Suprapubic skin (tissue), 4 donors: ENCODE results near the gene RGS4. TPM values are rescaled to one million over a fixed set of nuclear protein-coding genes. Genes with fewer than 3 reads are reported as not detected.
"Not testable (repeated sequence)": the region's sequence is repeated elsewhere in the genome, so short reads cannot be mapped to it uniquely, and the experiment has no call there.

Experiments
- DNase-seq, 2 donors: peaks; one replicate each; pipeline ENCODE4 v3.0.0-alpha.2; 2019; ENCODE audit warnings: low spot score in 2 of 2
- H3K27ac ChIP-seq: fragments of 200-600 bp; sonication (generic); one replicate; pipeline ENCODE4 v1.5.1; 2019
- H3K27me3 ChIP-seq: fragments of 200-600 bp; sonication (generic); one replicate; pipeline ENCODE4 v1.5.1; 2019
- H3K36me3 ChIP-seq: fragments of 200-600 bp; sonication (generic); one replicate; pipeline ENCODE4 v1.5.1; 2019
- H3K4me1 ChIP-seq: fragments of 200-600 bp; sonication (generic); one replicate; pipeline ENCODE4 v1.5.1; 2019
- H3K4me3 ChIP-seq: fragments of 200-600 bp; sonication (generic); one replicate; pipeline ENCODE4 v1.5.1; 2019; ENCODE audit warnings: mild to moderate bottlenecking
- H3K9me3 ChIP-seq: fragments of 200-600 bp; sonication (generic); one replicate; pipeline ENCODE4 v1.5.1; 2019
- CTCF ChIP-seq, 2 donors: fragments of 200-600 bp in 1 of 2; fragments of 450-650 bp in 1 of 2; sonication (generic) in 1 of 2; IDR thresholded peaks; one replicate each; pipeline ENCODE4 v1.5.1; 2016 to 2019; ENCODE audit warnings: antibody characterized with exemption in 2 of 2, mild to moderate bottlenecking in 1 of 2, moderate library complexity in 1 of 2
- EP300 ChIP-seq: sonication (generic); formaldehyde crosslinking; IDR thresholded peaks from one replicate; pipeline ENCODE4 v1.6.1; 2017; ENCODE audit warnings: antibody characterized with exemption
- POLR2A ChIP-seq, 2 donors: fragments of 450-650 bp; IDR thresholded peaks; one replicate each; pipeline ENCODE4 v1.6.1; 2017; ENCODE audit warnings: antibody characterized with exemption in 2 of 2, mild to moderate bottlenecking in 2 of 2, moderate library complexity in 2 of 2
- POLR2AphosphoS5 ChIP-seq, 3 donors: sonication (generic); formaldehyde crosslinking; IDR thresholded peaks; one replicate each; pipeline ENCODE4 v1.6.1; 2017; ENCODE audit warnings: antibody characterized with exemption in 3 of 3
- WGBS: methylation state at CpG from one replicate; pipeline ENCODE4 v1.1.5; 2018; 5-methylcytosine and 5-hydroxymethylcytosine counted together
- total RNA-seq, 4 donors: library from RNA; depleted of rRNA; stranded (reverse); fragments of >200 nt; gene quantifications; one replicate each; pipeline ENCODE4 v1.1.0, GENCODE V29; 2016

The RGS4 gene
- total RNA-seq, 4 donors from 2014 or later, result not detected

GRCh38 chr1:163082971-163083370 lies 13.8 kb downstream of the RGS4 start:
- Histone ChIP-seq H3K36me3 (no peaks in the 10 kb centered on the region), H3K9me3 (no peaks in the 10 kb centered on the region), H3K27me3 (no peaks in the 10 kb centered on the region), H3K27ac (no peak overlapping the region), H3K4me1 (peaks cover 5% of the 10 kb centered on the region), H3K4me3 (no peak overlapping the region)
- no peak for DNase-seq
- 72% methylated on average over 6 of the region's 6 CpGs for WGBS
- TF ChIP-seq CTCF (IDR thresholded peaks at IDR 0.05) (no peak), POLR2AphosphoS5 (IDR thresholded peaks at IDR 0.05) (no peak), POLR2A (IDR thresholded peaks at IDR 0.05) (no peak), EP300 (no peak)

- Histone ChIP-seq H3K4me1 (peaks cover 5% of the 10 kb centered on the region), H3K27ac (no peak overlapping the region), H3K27me3 (no peaks in the 10 kb centered on the region), H3K36me3 (no peaks in the 10 kb centered on the region), H3K4me3 (no peak overlapping the region), H3K9me3 (no peaks in the 10 kb centered on the region)
- TF ChIP-seq EP300 (no peak), POLR2AphosphoS5 (IDR thresholded peaks at IDR 0.05) (no peak)
- DNase-seq, result no peak
- WGBS, result 89% methylated on average over 1 of the region's 1 CpG
These were observed 14.5 kb downstream of the RGS4 start for GRCh38 chr1:163083690-163084089.

- H3K36me3 ChIP-seq, result no peaks in the 10 kb centered on the region
- H3K27ac ChIP-seq, result no peak overlapping the region
- H3K9me3 ChIP-seq, result no peaks in the 10 kb centered on the region
- H3K27me3 ChIP-seq, result no peaks in the 10 kb centered on the region
- no peak overlapping the region for H3K4me3 ChIP-seq
- 75% methylated on average over 1 of the region's 1 CpG for WGBS
- H3K4me1 ChIP-seq, result peaks cover 5% of the 10 kb centered on the region
- no peak for DNase-seq
- no peak for TF ChIP-seq CTCF (IDR thresholded peaks at IDR 0.05)
These were observed 15.2 kb downstream of the RGS4 start for GRCh38 chr1:163084330-163084729.

- no peak for DNase-seq
- 36% methylated on average over 4 of the region's 4 CpGs for WGBS
- Histone ChIP-seq H3K27me3 (no peaks in the 10 kb centered on the region), H3K9me3 (no peaks in the 10 kb centered on the region), H3K4me3 (no peak overlapping the region), H3K36me3 (no peaks in the 10 kb centered on the region), H3K4me1 (peaks cover 5% of the 10 kb centered on the region), H3K27ac (no peak overlapping the region)
- TF ChIP-seq POLR2AphosphoS5 (IDR thresholded peaks at IDR 0.05) (no peak), CTCF (IDR thresholded peaks at IDR 0.05) (no peak)
These were observed 16.1 kb downstream of the RGS4 start for GRCh38 chr1:163085041-163085903.

GRCh38 chr1:163085904-163086268 lies 16.7 kb downstream of the RGS4 start:
- Histone ChIP-seq H3K4me3 (no peak overlapping the region), H3K27ac (no peak overlapping the region), H3K27me3 (no peaks in the 10 kb centered on the region), H3K36me3 (no peaks in the 10 kb centered on the region), H3K9me3 (no peaks in the 10 kb centered on the region), H3K4me1 (peaks cover 5% of the 10 kb centered on the region)
- DNase-seq, result no peak
- WGBS, result 62% methylated on average over 2 of the region's 2 CpGs
- TF ChIP-seq POLR2AphosphoS5 (IDR thresholded peaks at IDR 0.05), result no peak
- TF ChIP-seq EP300, result no peak
- TF ChIP-seq POLR2A (IDR thresholded peaks at IDR 0.05), result no peak
- no peak for TF ChIP-seq CTCF (IDR thresholded peaks at IDR 0.05)

DNA sequence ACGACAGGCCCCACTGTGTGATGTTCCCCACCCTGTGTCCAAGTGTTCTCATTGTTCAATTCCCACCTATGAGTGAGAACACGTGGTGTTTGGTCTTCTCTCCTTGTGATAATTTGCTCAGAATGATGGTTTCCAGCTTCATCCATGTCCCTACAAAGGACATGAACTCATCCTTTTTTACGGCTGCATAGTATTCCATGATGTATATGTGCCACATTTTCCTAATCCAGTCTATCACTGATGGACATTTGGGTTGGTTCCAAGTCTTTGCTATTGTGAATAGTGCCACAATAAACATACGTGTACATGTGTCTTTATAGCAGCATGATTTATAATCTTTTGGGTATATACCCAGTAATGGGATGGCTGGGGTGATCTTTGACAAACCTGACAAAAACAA lies 20.0 kb downstream of the RGS4 start:
- not testable (repeated sequence) for H3K27me3 ChIP-seq, H3K36me3 ChIP-seq, H3K27ac ChIP-seq, H3K4me3 ChIP-seq, DNase-seq, H3K9me3 ChIP-seq, H3K4me1 ChIP-seq
- 80% methylated on average over 4 of the region's 4 CpGs for WGBS
